Measurements from ENCODE around the gene SIVA1.

Gene SIVA1

GRCh38 chr14:104753528-104754212 lies 723 bp downstream of the SIVA1 start:
- no peak for DNase-seq

- DNase-seq = no peak
These were observed 1.4 kb downstream of the SIVA1 start for GRCh38 chr14:104754213-104754851.

- DNase-seq = no peak
These were observed 2.7 kb downstream of the SIVA1 start for GRCh38 chr14:104755621-104756020.

GRCh38 chr14:104756477-104757237 lies 3.7 kb downstream of the SIVA1 start:
- no peak for DNase-seq

- DNase-seq = no peak
These were observed 4.3 kb downstream of the SIVA1 start for GRCh38 chr14:104757238-104757585.

- DNase-seq = no peak
These were observed 4.9 kb downstream of the SIVA1 start for GRCh38 chr14:104757681-104758392.

GRCh38 chr14:104758981-104759969 lies 6.3 kb downstream of the SIVA1 start:
- DNase-seq = no peak

- no peak for DNase-seq
These were observed 12.6 kb downstream of the SIVA1 start for GRCh38 chr14:104765517-104765916.

GRCh38 chr14:104766256-104766862 lies 13.4 kb downstream of the SIVA1 start:
- no peak for DNase-seq

GRCh38 chr14:104766863-104767633 lies 14.1 kb downstream of the SIVA1 start:
- DNase-seq = no peak

- DNase-seq = no peak
These were observed 14.6 kb downstream of the SIVA1 start for GRCh38 chr14:104767634-104767918.

- no peak for DNase-seq
These were observed 15.7 kb downstream of the SIVA1 start for GRCh38 chr14:104768437-104769323.

GRCh38 chr14:104769324-104770071 lies 16.6 kb downstream of the SIVA1 start:
- DNase-seq = no peak

GRCh38 chr14:104770072-104770579 lies 17.2 kb downstream of the SIVA1 start:
- no peak for DNase-seq

- DNase-seq = no peak
These were observed 17.9 kb downstream of the SIVA1 start for GRCh38 chr14:104770851-104771272.

GRCh38 chr14:104771374-104771773 lies 18.4 kb downstream of the SIVA1 start:
- no peak for DNase-seq

GRCh38 chr14:104771918-104772706 lies 19.2 kb downstream of the SIVA1 start:
- DNase-seq = no peak

Measured in SIG-M5 (cell line).